Stimulated activated CD4-positive, alpha-beta T cell treated with anti-CD3 and anti-CD28 coated beads, Interleukin-12 subunit alpha, Interleukin-12 subunit beta, amount 100 ng/mL, for 48 hours (primary cell): Measurements from ENCODE around the gene FGR.
"Not testable (repeated sequence)": the region's sequence is repeated elsewhere in the genome, so short reads cannot be mapped to it uniquely, and the experiment has no call there.

Experiments
- DNase-seq, 3 donors: peaks; one replicate each; pipeline ENCODE4 v3.0.0-alpha.2; 2020; ENCODE audit warnings: low read depth in 2 of 3, low spot score in 1 of 3

FGR gene

DNA sequence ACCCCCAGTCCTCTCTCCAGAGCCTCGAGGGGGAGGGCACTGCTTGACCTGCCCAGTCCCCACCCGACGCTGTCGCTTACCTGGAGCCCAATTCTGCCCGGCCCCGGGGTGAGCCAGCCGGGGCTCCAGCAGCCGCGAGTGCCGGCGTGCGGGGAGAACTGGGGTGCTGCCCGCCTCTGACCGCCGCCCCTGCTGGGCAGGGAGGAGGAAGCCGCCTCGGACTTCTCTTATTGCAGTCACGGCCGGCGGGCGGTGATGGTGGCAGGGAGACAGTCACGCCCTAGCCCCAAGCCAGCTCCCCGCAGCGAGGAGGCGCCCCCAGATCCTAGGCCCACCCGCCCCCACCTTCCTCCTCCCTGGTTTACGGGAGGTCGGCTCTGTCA lies at the start of gene FGR:
FGR (minus strand) TSS at position 201 of the 383 bp plus-strand sequence. CDS start 11,269 bp downstream, outside the sequence.
- DNase-seq = no peak

DNA sequence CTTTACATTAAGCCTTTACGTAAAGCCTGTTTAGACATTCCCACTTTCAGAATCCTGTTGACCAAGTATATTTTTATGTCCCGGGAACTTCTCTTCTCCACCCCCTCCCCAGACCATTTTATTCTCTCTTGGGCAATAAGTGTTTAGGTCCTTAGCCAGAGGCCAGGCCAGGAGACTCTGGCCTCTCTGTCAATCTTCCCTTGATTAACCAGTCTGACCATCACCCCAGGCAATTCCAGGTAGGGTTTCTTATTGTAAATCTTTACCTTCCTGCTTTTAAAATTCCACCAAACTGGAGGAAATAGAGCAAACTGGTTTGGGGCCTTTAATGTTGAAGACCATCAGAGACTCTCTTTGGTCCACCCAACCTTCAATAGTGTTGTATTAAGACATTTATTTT lies 49.2 kb upstream of the FGR start:
- DNase-seq = no peak

DNA sequence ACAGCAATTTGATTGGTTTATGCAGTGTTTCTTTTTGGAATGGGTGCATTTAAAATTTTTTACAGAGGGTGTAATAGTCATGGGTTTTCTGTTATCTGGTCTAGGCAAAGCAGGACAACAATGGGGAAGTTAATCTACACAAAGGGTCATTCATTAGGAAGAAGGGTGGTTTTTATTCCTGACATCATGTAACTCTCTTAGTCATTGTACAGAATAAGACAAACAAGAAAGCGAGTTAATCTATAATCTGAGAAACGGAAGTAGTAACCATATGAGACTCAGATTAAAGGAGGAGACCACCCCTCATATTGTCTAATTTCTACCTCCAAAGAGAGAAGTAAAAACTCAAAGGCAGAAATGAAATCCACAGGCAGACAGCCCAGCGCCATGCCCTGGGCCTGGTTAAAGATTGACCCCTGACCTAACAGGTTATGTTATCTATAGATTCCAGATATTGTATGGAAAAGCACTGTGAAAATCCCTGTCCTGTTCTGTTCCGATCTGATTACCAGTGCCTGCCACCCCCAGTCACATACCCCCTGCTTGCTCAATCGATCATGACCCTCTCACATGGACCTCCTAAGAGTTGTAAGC lies 47.5 kb upstream of the FGR start:
- DNase-seq = no peak

DNA sequence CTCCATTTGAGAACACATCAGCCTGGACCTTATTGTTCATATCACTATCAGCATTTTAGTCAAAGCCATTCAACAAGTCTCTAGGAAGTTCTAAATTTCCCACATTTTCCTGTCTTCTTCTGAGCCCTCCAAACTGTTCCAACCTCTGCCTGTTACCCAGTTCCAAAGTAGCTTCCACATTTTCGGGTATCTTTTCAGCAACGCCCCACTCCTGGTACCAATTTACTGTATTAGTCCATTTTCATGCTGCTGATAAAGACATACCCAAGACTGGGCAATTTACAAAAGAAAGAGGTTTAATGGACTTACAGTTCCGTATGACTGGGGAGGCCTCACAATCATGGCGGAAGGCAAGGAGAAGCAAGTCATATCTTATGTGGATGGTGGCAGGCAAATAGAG lies 46.6 kb upstream of the FGR start:
- not testable (repeated sequence) for DNase-seq

DNA sequence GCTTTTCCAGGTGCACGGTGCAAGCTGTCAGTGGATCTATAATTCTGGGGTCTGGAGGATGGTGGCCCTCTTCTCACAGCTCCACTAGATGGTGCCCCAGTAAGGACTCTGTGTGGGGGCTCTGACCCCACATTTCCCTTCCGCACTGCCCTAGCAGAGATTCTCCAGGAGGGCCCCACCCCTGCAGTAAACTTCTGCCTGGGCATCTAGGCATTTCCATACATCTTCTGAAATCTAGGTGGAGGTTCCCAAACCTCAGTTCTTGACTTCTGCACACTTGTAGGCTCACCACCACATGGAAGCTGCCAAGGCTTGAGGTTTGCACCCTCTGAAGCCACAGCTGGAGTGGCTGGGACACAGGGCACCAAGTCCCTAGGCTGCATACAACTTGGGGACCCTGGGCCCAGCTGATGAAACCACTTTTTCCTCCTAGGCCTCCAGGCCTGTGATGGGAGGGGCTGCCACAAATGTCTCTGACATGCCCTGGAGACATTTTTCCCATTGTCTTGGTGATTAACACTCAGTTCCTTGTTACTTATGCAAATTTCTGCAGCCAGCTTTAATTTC lies 45.3 kb upstream of the FGR start:
- DNase-seq = not testable (repeated sequence)

DNA sequence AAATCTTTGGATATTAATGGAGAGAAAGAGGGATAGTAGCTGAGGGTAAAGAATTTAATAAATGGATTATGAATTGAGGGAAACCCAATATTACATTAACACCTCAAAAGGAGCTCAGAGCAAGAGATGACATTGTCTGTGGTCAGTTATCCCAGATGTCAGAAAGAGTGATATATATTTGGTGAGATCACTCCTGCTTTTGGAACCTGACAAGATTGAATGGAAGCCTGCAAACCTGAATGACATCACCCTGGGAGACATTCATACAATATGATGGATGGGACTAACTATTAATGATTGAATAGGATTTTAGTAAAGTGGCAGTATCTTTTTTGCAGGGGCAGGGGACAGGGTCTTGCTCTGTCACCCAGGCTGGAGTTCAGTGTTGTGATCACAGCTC lies 43.8 kb upstream of the FGR start:
- no peak for DNase-seq

DNA sequence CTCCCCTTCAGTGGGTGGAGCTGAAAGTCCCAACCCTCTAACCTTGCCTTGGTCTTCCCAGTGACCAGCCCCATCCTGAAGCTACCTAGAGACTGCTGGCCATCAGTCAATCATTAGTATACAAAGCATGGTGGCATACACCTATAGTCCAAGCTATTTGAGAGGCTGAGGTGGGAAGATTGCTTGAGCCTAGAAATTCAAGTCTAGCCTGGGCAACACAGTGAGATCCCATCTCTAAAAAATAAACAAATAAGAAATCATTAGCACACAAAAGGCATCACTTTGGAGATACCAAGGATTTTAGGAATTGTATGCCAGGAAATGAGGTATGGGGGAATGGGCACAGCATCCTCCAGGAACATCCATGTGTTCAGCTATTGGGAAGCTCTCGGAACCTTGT lies 41.4 kb upstream of the FGR start:
- no peak for DNase-seq

DNA sequence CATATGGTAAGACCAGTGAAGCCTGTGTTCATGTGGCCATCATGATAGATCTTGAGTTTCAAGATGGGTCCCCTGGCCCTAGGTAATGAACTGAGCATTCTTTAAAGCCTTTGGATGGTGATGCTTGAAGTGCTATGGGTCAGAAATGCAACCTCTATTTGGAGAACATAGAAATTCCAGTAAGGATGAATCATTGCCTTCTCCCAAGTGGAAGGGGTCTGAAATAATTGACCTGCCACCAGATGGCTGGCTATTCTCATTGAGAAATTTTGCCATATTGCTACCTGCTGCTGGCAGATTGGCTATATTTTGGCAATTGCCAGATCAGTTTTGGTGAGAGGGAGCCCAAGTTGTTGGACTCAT lies 37.7 kb upstream of the FGR start:
- no peak for DNase-seq

DNA sequence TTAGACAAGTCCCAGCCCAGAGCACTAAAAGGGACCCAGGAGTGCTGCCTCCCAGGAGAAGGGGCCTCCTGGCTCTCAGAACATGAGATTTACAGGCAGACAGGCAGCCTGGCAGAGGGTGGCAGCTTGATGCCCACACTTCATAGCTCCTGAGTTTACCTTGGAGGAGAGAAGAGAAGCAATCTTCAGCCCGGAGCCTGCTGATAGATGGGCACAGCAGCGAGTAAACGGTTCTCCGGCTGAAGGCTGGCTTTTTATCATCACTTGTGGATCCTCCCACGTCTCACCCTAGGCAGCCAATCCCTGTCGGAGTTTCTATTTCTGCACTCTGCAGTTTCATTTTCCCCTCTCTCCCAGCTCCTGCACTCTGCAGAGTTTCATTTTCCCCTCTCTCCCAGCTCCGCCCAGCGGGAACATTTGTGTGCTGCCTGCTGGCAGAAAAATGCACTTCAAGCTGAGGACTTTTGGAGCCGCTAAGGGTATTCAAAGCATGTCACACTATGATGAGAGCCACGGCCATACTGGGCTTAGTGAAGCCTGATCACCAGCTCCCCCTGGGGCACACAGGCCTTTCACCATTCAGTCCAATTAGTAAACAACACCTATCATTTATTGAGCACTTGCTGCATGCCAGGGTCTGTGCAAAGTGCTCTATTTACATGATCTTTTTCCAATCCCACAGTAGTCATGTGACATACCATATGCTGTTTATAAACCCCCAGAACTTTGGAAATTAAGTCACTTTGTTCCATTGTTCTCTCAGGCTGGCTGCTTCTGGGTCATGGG lies 37.2 kb upstream of the FGR start, which contains the start of gene IFI6:
IFI6 (minus strand) TSS at position 229 of the 786 bp plus-strand sequence. CDS start 2,878 bp downstream, outside the sequence.
- peak; percentile 62 to 67 (median 67) for DNase-seq

DNA sequence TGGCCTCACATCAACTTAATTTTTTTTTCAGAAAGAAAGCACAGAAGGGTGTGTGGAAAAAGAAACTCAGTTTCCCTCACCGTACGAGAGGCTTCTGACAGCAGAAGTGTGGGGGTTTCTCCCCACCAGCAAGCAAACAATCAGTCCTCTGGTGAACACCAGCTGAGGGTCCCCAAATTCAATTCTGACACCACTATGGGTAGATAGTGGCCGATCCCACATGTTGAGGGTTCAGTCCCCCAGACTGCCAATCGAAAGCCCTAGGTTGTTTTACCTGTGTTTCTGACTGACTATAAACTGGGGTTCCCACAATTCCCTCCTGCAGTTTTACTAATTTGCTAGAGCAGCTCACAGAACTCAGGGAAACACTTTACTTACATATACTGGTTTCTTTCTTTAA lies 34.9 kb upstream of the FGR start:
- no peak for DNase-seq

DNA sequence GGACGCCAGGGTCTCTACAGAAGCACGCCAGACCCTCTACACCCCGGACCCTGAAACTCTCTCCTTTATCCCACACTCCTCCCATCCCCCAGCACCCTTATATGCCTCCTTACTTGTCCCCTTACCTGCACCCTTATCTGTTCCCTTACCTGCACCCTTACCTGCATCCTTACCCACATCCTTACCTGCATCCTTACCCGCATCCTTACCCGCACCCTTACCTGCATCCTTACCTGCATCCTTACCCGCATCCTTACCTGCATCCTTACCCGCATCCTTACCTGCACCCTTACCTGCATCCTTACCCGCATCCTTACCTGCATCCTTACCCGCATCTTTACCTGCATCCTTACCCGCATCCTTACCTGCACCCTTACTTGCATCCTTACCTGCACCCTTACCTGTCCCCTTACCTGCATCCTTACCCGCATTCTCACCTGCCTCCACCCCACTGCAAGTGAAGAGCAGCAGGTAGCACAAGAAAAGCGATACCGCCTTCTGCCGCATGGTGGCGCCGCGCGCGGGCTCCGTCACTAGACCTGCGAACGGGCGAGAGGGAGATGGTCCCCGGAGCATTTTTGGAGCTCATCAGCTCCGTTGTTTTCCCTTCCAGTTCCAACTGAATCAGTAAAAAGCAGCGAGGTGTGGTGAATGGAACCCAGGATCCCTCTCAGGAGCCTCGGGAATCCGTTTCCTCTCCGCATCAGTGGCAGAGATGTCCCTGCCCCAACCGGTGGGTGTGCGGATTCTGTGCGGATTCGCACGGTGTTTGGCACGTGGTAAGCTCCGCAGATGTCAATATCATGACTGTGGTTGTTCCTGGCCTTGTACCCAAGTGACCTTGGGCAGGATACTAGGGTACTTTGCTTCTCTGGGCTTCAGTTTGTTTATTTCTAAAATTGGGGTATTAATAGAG lies 34.1 kb upstream of the FGR start:
- DNase-seq = peak; percentile 74 to 94 (median 82)

DNA sequence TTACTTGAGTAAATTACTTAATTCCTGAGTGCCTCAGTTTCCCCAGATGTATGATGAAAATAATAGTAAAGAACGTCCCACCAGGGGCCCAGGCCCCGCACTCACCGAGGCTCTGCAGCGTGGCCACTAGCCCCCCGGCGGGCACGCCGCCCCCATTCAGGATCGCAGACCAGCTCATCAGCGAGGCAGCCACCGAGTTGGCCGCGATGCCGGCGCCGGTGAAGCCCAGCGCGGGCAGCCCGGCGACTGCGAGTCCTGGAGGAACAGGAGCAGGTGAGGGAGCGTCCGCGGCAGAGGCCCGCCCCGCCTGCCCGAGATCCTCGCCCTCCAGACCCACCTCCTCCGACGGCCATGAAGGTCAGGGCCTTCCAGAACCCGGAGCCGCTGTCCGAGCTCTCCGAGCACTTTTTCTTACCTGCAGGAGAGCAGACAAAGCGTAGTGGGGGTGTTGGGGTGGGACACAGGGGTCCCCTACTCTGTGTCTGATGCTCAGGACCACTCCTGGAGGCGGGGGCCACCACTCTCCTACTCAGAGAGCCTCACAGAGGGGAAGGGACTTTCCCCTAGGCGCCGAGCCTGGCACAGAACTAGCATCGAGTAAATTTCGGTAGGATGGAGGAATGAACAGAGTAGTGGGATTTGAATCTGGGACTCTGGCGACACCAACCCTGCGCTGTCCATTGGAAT lies 33.3 kb upstream of the FGR start:
- DNase-seq = no peak

DNA sequence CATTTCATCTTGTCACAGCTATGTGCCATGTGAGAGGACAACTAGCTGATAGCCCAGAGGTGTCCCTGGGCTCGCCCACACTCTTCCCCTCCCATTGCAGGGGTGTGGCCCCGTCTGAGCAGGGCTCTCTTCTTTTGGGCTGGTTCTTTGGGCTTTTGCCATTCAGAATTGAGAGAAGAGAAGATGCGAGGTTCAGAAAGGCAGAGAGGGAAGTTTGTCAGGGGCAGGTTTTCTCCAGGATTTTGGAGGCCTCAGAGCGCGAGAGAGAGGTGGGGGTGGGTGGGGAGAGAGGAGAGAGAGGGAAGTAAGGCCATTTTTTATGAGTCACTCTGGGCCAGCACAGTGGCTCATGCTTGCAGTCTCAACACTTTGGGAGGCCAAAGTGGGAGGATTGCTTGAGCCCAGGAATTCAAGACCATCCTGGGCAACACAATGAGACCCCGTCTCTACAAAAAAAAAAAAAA lies 31.8 kb upstream of the FGR start:
- no peak for DNase-seq

DNA sequence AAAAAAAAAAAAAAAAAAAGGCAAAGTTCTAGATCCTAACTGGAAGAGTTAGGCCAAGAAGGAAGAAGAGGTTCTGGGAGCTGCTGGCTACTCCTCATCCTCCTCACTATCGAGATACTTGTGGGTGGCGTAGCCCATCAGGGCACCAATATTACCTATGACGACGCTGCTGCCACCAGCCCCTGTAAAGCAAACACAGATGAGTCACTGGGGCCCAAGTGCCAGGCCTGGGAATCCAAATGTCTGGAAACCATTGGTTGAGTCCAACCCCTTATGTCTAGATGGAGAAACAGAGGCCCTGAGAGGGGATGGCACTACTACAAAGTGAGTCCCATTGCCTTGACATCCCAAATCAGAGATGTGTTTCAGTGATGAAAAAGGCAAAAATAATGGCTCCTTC lies 31.3 kb upstream of the FGR start:
- no peak for DNase-seq

DNA sequence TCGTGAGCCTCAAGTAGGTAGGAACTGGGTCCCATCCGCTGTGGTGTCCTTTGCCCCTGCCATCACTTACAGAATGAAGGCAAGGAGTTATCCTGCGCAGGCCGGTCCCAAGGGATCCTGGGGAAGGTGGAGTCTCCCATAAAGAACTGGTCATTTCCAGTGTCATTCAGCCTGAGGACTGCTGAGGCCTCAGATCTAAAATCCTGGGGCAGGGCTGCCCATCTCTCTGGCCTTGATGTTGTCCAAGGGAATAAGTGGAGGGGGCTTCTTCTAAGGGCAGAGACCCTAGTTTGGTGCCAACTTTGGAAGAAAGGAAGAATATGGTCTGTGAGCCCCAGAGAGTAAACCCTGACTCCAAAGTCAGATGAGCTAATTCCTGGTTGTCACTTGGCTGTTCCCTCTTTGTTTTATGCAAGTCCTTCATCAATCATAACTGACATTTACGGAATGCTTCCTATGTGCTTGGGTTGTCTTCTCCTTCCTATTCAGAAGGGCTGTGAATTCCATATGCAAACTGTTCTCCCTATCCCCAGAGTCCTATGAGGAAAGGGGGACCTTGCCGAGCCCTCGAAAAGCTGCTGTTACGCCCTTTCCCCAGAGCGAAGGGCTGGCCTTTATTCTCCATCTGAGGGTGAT lies 30.1 kb upstream of the FGR start:
- DNase-seq = no peak

DNA sequence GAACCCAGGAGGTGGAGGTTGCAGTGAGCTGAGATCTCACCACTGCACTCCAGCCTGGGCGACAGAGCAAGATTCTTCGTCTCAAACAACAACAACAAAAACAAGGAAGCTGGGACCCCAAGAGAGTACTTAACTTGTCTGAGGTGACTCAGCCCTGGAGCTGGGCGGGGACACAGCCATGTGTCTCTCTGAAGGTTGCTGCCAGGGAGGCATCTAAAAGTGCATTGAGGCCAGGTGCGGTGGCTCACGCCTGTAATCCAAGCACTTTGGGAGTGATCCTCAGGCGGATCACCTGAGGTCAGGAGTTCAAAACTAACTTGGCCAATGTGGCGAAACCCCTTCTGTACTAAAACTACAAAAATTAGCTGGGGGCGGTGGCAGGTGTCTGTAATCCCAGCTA lies 29.3 kb upstream of the FGR start:
- DNase-seq = no peak

DNA sequence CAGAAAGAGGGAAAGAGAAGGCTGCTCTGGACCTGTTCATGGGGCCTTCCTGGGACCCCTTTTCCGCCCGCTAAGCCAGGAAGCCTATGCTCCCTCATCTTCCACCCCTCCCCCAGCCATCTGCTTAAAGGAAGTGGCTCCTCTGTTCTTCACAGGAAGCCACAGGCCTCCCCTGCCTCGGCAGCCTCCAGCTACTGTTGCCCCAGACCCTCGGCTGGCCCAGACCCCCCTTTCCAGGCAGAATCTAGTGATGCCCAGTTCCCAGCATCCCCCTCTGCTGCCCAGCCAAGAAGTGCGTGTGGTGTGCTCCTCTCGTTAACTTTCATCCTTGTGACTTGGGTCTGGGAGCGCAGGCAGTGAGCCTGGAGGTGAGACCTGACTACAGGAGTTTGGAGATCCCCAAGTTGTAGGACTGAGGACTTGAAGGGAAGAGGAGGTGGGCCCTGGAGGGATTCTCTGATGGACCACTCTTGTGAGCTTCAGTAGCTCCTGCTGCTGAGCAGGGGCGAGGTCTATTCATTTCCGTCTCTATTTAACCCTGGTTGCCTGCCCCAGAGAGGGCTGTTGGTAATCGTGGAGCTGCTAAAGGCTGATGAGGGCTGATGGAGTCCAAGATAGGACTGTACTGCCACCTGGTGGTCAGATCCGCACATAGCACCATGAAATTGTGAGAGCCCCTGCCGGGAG lies 27.9 kb upstream of the FGR start:
- peak; percentile 82 to 98 (median 83) for DNase-seq

DNA sequence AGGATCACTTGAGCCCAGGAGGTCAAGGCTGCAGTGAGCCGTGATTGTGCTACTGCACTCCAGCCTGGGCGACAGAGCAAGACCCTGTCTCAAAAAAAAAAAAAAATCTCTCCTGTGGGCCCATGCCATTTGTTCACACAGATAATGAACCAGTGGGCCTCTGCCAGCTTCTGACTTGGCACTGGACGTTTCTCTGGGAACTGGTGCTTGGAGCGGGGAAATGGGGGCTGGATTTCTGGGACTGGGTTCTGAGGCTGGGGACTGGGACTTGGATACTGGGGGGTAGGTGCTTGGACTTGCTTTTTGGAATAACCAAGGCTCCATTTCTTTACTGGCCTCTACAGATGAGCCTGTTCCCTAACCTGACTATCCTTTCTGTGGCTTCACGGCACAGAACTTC lies 27.3 kb upstream of the FGR start:
- DNase-seq = no peak

DNA sequence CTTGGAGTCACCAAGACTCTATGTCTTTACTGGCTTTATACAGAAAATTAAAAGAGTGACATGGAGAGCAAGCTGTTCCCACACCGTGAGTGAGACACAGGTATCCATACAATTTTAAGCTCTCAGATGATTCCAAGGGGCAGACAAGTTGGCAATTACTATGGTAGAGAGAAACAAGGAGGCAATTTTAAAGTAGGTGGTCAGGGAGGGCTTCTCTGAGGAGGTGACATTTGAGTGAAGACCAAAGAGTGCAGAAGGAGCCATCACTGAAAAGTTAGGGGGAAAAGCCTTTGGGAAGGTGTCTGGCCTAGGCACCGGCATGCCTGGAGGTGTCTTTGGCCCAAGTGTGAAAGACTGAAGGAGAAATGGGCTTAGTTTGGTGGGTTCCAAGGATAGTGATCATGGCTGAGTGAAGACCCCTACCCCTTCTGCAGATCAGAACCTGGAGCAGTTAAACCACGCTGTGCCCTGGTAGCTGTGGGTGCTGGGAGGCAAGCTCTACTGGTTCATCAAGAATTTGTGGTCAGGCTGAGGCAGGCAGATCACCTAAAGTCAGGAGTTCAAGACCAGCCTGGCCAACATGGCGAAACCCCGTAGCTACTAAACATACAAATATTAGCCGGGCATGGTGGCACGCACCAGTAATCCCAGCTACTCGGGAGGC lies 26.6 kb upstream of the FGR start:
- no peak for DNase-seq
